SH-SY5Y (cell line): ENCODE data around the gene KLF18.

Source experiments
- GATA2 ChIP-seq: IDR thresholded peaks from 2 replicates; pipeline ENCODE4 v1.6.1; 2011; ENCODE audit warnings: mild to moderate bottlenecking, low read depth, low read length
- GATA3 ChIP-seq: IDR thresholded peaks from 2 replicates; pipeline ENCODE4 v1.6.1; 2011; ENCODE audit warnings: low read depth, mild to moderate bottlenecking, low read length, moderate library complexity

DNA sequence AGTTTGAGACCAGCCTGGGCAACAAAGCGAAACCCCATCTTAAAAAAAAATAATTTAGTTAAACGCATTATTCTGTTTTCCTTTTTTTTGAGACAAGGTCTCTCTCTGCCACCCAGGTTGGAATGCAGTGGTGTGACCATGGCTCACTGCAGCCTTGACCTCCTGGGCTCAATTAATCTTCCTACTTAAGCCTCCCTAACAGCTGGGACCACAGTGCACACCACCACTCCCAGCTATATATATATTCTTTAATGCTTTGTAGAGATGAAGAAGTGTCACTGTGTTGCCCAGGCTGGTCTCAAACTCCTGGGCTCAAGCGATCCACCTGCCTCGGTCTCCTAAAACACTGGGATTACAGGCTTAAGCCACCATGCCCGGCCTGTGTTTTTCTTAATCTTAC, 30.5 kb downstream of the KLF18 start:
- TF ChIP-seq GATA2 (no peak), GATA3 (no peak)
